GM21786 (cell line): ENCODE results near the gene GC.
"Not testable (repeated sequence)": the region's sequence is repeated elsewhere in the genome, so short reads cannot be mapped to it uniquely, and the experiment has no call there.

Experiments used
- ATAC-seq: cut with Tn5 transposase; IDR thresholded peaks from one replicate; pipeline ENCODE4 v1.9.1; 2021; ENCODE audit not compliant: unreplicated experiment

GC gene, protein sequence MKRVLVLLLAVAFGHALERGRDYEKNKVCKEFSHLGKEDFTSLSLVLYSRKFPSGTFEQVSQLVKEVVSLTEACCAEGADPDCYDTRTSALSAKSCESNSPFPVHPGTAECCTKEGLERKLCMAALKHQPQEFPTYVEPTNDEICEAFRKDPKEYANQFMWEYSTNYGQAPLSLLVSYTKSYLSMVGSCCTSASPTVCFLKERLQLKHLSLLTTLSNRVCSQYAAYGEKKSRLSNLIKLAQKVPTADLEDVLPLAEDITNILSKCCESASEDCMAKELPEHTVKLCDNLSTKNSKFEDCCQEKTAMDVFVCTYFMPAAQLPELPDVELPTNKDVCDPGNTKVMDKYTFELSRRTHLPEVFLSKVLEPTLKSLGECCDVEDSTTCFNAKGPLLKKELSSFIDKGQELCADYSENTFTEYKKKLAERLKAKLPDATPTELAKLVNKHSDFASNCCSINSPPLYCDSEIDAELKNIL

DNA sequence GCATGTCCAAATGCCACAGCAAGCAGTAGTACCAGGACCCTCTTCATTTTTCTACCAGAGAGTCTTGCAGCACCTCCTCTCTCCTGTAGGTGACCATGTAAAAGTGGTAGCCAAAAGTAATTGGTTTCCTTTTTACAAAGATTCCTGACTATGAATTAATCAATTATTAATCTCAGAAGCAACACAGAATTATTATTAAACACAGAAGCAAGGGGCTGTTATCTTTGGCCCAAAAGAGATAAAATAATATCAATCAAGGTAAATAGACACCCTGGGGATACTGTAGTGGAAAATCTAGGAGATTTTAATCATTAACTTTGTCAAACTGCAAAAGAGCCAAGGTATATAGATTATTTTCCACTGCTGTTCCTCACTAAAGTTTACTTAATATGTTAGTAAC is at the start of gene GC:
Gene GC, minus strand, starts transcription at position 108 of the 400 bp plus-strand sequence. Its CDS starts 61 bp downstream, at position 47.
- no peak for ATAC-seq

DNA sequence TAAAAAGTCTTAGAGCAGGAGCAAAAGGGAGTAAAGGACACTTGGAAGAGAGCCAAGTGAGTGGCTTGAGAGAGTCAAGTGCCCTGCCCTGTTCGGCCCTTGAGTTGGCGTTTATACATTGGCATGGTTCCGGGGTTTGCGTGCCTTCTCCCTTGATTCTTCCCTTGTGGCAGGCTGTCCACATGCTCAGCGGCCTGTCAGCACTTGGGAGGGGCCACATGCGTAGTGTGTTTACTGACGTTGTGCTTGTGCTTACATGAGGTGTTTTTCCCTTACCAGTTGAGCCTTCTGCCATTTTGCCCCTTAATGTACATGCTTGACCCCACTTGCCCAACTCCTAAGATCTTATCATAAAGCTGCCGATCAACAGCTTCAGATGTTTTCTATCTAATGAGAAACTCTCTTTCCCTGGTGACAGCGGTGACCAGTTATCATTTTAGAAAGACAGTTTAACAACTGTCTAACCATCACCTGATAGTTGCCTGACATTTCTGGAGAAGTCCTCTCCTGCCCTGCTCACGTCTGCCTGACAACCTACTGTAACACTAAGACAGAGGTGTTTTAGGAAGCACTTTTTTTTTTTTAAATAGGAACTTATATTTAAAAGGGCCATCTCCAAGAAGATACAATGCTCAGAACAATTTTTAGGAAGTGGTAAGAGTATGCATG is 49.5 kb upstream of the GC start:
- no peak for ATAC-seq

DNA sequence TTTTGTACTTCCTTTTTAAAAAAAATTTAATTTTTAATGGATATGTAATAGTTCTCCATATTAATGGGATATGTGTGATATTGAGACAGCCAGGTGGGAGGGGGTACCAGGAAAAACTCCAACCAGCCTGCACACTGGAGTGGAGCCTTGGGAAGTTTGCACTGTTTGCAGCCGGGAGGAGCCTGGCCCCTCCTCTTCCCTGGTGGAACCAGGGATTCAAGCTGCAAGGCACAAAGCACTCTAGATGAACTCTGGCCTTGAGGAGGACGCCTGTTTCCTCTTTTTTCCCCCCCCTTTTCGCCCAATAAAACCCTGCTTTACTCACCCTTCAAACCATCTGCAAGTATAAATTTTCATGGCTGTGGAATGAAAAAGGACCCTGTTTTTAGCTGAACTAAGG is 48.2 kb upstream of the GC start:
- no peak for ATAC-seq

DNA sequence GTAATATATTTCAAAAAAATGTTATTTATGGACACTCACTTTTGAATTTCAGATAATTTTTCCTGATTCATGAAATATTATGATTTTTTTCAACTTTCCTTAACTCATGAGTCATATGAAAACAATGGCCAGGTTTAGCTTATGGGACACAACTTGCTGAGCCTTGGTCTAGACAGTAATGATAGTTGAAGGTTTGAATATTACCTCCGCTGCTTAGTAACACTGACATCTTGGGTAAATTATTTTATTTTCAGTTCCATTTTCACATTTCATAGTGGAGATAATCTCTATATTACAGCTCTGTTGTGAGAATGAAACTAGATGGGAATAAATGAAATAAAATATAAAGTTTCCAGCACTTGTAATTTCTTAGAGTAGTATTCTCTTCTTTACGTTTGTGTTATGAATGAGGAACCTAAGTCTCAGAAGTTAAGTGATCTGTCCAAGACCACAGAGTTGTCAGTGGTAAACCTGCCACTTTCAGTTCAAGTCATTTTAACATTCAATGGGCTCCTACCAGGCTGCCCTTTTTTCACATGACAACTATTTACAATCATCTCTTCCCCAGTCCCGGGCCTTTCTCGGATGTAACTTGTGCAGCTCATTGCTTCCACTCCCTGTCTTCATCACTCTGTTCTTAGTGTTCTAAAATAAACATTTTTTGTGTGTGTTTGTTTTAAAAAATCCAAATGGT is 46.8 kb upstream of the GC start:
- ATAC-seq = peak; percentile 81

DNA sequence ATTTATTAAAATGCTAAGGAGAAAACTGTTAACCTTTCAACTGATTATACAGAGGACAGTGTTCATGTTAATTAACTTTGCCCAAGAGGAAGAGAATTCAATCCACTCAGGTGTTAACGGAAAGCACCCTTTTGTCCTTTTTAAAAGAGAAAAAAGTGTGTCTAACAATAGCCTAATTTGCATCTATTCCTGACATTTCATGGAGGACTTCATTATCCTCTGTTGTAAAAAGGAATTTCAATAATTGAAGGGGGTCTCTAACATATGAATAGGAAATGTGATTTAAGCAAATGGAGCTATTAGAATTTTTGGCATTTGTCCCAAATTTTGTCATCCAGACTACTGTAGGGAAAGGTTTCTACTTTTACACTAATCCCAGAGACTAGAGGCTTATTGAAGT is 44.6 kb upstream of the GC start:
- no peak for ATAC-seq

DNA sequence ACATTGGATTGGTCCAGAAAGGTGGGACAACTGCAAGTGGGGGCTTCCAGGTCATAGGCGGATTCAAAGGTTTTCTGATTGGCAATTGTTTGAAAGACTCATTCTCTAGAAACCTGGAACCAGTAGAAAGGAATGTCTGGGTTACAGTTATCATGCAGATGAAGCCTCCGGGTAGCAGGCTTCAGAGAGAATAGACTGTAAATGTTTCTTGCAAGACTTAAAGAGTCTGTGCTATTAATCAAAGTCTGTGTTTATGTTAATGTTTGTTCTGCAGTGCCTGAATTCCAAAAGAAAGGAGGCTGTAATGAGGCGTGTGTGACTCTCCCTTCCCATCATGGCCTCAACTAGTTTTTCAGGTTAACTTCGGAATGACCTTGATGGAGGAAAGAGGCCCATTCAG is 43.9 kb upstream of the GC start:
- ATAC-seq = no peak

DNA sequence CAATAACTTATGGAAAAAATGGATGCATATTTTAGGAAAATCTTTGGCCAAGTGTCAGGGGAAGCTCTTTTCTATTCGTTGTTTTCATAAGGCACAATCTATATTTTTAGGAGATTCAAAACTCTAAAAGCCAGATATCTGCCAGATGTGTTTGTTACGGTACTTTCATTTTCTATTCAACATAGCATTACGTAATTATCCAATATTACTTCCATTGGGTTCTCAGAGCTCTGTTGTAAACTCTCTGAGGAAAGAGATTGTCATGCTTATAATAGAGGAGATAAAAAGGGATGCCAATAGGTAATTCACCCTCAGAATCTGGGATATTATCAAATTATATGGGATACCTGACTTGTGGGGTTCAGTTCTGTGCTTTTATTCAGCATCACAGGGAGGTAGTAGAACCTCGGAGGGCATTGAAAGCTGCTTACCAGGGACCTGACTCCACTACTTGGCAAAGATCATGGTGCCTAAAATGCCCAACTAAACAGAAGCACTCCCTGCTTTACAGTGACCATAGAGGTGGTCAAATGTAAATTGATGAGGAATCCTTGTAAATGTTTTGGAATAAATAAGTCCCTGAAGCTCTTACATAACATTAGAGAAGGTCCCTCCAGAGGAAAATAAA is 32.9 kb upstream of the GC start:
- ATAC-seq = no peak

DNA sequence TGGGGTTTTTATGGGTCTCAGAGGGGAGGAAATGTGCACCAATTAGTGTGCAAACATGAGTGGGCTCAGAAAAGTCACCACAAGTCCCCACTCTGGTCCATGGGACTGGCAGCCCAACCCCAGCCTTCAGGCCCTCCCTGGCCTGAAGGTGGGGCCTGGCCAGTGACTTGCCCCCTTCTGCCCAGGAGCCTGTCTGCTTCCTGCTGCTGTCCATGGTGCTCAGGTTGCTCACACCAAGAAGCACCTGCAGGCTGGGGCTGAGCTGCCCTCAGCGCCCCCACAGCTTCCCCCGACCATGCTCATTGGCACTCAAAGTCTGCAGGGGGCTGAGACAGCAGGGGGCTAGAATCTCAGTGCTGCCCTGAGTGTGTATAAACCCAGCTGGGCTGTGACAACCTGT is 30.6 kb upstream of the GC start:
- no peak for ATAC-seq

DNA sequence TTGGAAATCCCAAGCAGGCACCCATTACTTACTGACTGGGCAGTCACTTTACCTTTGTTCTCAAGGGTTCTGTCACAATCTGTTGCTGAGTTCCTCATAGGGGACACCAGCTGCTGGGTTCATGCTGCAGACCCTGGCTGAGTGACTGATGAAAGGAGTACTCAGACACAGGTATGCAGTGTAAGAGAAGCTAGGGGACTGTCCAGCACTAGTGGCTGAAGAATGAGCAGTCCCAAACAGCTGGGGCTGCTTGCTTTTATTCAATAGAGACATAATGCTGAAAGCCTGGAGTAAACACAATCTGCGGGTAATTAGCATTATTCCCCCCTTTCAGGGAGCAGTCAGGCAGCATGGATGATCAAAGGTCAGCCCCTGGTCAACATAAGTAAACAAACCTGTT is 25.9 kb upstream of the GC start:
- not testable (repeated sequence) for ATAC-seq

DNA sequence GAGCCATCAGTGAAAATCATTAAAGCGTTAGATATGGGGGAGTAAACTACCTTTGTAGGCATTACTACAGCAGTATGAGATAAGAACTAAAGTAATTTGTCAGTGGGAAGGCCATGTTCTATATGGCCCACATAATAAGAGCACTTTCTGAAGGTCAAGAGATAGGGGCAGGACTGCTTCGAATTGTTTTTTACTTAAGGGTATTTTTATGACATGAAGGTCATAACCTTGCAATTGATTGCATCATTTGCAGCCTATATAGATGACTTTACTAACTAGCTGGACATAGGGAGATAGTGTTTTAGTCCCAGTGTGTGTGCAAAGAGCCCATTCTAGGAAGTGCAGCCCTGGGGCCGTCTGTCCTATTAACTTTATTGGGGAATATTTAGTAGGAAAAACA is 23.6 kb upstream of the GC start:
- ATAC-seq = no peak

DNA sequence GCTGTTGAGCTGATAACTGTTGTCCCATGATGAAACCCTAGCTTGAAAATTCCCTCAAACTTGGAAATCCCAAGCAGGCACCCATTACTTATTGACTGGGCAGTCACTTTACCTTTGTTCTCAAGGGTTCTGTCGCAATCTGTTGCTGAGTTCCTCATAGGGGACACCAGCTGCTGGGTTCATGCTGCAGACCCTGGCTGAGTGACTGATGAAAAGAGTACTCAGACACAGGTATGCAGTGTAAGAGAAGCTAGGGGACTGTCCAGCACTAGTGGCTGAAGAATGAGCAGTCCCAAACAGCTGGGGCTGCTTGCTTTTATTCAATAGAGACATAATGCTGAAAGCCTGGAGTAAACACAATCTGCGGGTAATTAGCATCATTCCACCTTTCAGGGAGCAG is 21.4 kb upstream of the GC start:
- ATAC-seq = not testable (repeated sequence)

DNA sequence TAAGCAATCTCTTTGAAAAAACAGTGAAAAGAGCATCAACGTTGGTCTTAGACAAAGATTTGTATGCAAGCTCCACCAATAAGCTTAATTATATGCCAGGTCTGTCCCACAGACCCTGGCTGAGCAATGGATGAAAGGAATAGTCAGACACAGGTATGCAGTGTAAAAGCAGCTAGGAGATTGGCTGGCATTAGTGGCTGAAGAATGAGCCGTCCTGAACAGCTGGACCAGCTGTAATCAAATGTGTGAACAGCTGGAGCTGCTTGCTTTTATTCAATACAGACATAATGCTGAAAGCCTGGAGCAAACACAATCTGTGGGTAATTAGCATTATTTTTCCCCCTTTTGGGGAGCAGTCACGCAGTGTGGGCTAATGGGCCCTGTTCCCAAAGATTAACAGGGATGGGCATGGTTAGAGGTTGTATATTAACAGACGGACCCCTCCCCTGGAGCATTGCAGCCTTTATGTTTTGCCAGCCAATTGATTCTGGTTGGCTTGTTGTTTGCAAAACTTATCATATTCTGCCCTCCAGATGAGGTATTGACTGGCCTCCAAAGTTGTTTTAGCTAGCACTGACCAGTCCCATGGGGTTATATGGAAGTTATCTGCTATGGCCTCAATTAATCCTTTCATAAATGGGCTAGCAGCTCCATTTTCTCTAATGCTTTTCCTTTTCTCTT is 20.3 kb upstream of the GC start:
- not testable (repeated sequence) for ATAC-seq

DNA sequence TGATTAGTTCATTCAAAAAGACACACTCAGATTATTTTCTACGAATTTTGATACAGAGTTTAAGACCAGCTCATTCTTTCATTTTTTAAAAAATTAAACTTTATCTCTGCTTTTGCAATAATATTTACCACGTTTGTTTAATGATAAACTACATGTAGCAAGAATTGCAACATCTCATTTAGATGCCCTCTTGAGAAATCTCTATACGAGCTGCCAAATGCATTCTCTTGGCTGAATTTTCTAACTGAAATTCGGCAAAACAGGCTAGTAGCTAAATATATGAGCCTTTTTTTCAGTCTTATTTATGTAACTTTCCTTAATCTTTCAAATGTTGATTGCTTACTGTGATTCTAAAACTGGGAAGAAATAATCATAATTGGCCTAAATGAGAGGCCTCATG is 2.1 kb upstream of the GC start:
- ATAC-seq = no peak

DNA sequence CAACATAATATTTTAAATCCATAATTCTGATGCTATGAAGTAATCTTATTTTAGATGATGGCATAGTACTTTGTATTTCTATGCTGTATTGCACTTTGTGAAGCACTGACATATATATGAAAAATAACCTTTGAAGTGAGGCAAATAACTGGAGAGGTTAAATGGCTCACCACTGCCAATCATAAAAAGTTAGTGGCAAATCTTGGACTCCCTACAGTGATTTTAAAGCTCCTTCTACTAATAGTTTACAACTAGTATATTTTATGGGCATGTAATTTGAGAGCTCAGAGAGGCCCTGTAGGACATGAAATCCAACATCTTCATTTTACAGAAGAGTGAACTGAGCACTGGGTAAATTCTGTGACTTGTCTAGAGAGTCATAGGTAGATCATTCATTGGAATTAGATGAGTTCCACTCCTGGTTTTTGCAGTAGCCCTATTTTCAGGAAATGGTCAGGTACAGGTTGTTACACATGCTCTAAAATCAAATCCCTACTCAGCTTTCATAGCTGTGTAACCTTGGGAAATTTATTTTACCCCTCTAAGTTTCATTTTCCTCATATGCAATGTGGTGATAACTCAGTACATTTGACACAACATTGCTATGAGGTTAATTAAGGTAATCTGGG is 804 bp upstream of the GC start:
- ATAC-seq = no peak

DNA sequence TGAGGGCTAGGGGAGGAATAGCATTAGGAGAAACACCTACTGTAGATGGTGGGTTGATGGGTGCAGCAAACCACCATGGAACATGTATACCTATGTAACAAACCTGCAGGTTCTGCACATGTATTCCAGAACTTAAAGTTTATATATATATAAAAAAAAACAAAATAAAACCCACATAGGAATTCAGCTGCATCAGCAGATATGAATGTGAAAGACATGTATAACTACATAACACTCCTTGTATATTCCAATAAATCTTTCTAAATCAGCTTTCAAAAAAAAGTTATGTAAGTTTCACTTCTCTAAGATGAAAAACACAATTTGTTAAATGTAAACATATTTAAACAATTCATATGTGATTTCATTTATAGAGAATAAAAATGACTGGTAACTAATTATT is 6.0 kb downstream of the GC start:
- no peak for ATAC-seq

DNA sequence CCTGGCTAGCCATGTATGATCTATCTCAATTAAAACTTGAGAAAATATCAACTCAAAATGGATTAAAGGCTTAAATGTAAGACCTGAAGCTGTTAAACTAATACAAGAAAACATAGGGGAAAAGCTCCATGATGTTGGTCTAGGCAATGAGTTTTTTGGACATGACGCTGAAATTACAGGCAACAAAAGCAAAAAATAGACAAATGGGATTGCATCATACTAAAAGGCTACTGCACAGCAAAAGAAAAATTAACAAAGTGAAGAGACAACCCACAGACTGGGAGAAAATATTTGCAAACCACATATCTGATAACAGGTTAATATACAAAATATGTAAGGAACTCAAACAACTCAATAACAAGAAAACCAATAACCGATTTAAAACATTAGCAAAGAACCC is 8.4 kb downstream of the GC start:
- no peak for ATAC-seq

DNA sequence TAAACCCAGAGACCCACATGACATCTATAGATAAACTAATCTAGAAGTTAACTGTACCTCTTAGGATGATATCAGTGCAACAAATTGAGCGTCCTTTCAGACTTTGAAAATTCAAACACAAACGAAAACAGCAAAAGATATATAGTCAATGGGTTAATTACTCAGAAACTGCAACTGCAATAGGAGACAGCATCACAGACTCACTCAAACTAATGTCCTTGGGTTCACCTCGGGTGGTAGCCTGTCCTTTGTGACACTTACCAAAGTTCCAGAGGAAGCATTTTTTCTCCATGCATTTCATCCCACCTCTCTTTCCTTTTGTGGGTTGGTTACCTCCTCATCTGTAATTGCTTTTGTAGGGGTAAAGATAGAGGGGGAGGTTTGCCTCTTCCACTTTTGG is 9.7 kb downstream of the GC start:
- no peak for ATAC-seq

DNA sequence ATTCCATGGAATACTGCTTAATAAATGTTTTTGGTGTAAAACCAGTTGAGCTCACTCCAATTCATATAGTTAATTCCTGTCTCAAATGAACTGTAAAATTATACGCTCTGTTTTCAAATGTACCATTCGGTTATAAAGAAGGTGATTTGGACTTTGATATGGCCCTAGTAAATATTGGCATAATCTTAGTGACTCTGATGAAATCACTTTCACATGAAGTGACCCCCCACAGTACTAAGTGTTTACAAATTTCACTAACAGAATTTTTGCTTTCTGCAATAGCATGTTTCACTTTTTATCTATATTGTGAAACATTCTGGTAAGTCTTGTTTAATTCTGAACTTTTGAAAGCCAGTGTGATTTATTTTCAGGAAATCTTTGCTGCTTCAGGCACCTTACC is 10.9 kb downstream of the GC start:
- no peak for ATAC-seq

DNA sequence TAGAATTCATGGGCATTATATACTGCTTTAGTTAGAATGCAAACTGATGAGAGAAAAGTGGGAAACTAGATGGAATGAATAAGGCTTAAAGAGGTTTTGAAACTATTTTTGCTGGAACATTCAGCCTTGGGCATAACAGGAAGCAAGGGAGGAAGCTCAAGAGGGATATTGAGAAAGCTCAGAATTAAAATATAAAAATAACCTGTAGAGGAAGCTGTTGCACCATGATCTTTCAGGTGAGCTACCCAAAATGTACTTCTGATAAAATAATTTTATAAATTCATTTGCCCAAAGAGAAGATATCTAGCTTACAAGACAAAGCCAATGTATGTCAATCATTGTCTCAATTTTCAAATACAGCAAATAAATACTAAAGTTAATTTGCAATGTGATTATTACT is 11.3 kb downstream of the GC start:
- ATAC-seq = no peak

DNA sequence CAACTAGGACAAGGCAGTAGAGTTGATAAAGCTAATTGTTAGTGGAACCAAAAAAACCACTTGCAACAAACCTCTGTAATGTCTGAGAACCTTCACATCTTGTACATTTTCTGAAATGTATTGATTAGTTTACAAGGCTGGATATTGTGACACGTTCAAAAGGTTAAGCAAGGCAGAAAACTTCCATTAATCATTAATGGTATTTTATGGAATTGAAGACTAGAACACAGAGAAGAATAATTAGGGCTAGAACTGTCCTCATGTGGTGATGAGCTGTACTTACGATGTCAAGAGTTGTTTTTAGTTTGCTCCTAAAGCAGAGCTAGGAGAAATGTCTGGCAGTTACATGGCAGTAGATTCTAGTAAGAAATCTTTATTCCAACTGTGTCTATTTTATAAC is 12.3 kb downstream of the GC start:
- no peak for ATAC-seq
